Skeletal muscle satellite cell (primary cell): ENCODE results near the gene DOHH. TPM values are rescaled to one million over a fixed set of nuclear protein-coding genes. Genes with fewer than 3 reads are reported as not detected.

Source experiments
- H3K27me3 ChIP-seq: 2 replicates; pipeline ENCODE4 v1.7.0; 2013; ENCODE audit warnings: low read length; ENCODE audit not compliant: control insufficient read depth, insufficient read depth
- H3K36me3 ChIP-seq: 2 replicates; pipeline ENCODE4 v1.7.0; 2013; ENCODE audit warnings: mild to moderate bottlenecking, control low read depth, low read length; ENCODE audit not compliant: insufficient read depth
- H3K4me1 ChIP-seq: 2 replicates; pipeline ENCODE4 v1.7.0; 2013; ENCODE audit warnings: low read length; ENCODE audit not compliant: control insufficient read depth, insufficient read depth
- H3K4me2 ChIP-seq: 2 replicates; pipeline ENCODE4 v1.7.0; 2013; ENCODE audit warnings: mild to moderate bottlenecking, low read length
- H3K4me3 ChIP-seq: 2 replicates; pipeline ENCODE4 v1.7.0; 2013; ENCODE audit warnings: low read length
- H3K9ac ChIP-seq: 2 replicates; pipeline ENCODE4 v1.7.0; 2013; ENCODE audit warnings: mild to moderate bottlenecking, low read depth, low read length, moderate library complexity
- H3K9me3 ChIP-seq: replicated peaks from 2 replicates; pipeline ENCODE4 v1.7.0; 2013; ENCODE audit warnings: mild to moderate bottlenecking, control low read depth, low read length
- total RNA-seq: library from RNA; depleted of rRNA; stranded (reverse); fragments of >200 nt; gene quantifications from 2 replicates; pipeline ENCODE4 v1.2.3, GENCODE V29; 2012; rRNA removed

DOHH gene
- total RNA-seq, result 14.2 and 15.1 TPM in 2 replicates

GRCh38 chr19:3500429-3501101, at the start of gene DOHH:
Gene DOHH, minus strand, starts transcription at chr19:3500674. Its CDS starts 3,860 bp downstream, at chr19:3496814.
- H3K9ac ChIP-seq, result peak within 1 kb of the TSS; percentile 94
- peaks cover 7% of the 10 kb centered on the region for H3K4me1 ChIP-seq
- H3K9me3 ChIP-seq, result no peaks in the 10 kb centered on the region
- H3K36me3 ChIP-seq, result peaks cover 20% of the 10 kb centered on the region
- H3K4me3 ChIP-seq, result peak within 1 kb of the TSS; percentile 75
- peak within 1 kb of the TSS; percentile 89 for H3K4me2 ChIP-seq
- no peaks in the 10 kb centered on the region for H3K27me3 ChIP-seq

GRCh38 chr19:3549816-3550215, 49.3 kb upstream of the DOHH start:
- H3K27me3 ChIP-seq, result no peaks in the 10 kb centered on the region
- no peak overlapping the region for H3K4me3 ChIP-seq
- H3K36me3 ChIP-seq, result peaks cover 21% of the 10 kb centered on the region
- no peaks in the 10 kb centered on the region for H3K9me3 ChIP-seq
- no peak overlapping the region for H3K9ac ChIP-seq
- no peak overlapping the region for H3K4me2 ChIP-seq
- H3K4me1 ChIP-seq, result no peaks in the 10 kb centered on the region

- H3K9me3 ChIP-seq, result no peaks in the 10 kb centered on the region
- no peak overlapping the region for H3K9ac ChIP-seq
- no peak overlapping the region for H3K4me3 ChIP-seq
- no peaks in the 10 kb centered on the region for H3K4me1 ChIP-seq
- peaks cover 21% of the 10 kb centered on the region for H3K36me3 ChIP-seq
- no peak overlapping the region for H3K4me2 ChIP-seq
- no peaks in the 10 kb centered on the region for H3K27me3 ChIP-seq
These were observed 48.1 kb upstream of the DOHH start for GRCh38 chr19:3548606-3549005.

- Histone ChIP-seq H3K27me3 (no peaks in the 10 kb centered on the region), H3K9me3 (no peaks in the 10 kb centered on the region), H3K4me3 (no peak overlapping the region), H3K36me3 (peaks cover 21% of the 10 kb centered on the region), H3K9ac (no peak overlapping the region), H3K4me2 (no peak overlapping the region), H3K4me1 (no peaks in the 10 kb centered on the region)
These were observed 47.4 kb upstream of the DOHH start for GRCh38 chr19:3547767-3548282.

GRCh38 chr19:3547301-3547731, 46.8 kb upstream of the DOHH start:
- H3K4me3 ChIP-seq, result no peak overlapping the region
- H3K4me1 ChIP-seq, result no peaks in the 10 kb centered on the region
- no peak overlapping the region for H3K9ac ChIP-seq
- H3K4me2 ChIP-seq, result no peak overlapping the region
- H3K27me3 ChIP-seq, result no peaks in the 10 kb centered on the region
- no peaks in the 10 kb centered on the region for H3K9me3 ChIP-seq
- H3K36me3 ChIP-seq, result peaks cover 21% of the 10 kb centered on the region

GRCh38 chr19:3546119-3546518, 45.6 kb upstream of the DOHH start:
- Histone ChIP-seq H3K9me3 (no peaks in the 10 kb centered on the region), H3K4me3 (no peak overlapping the region), H3K9ac (no peak overlapping the region), H3K36me3 (peaks cover 21% of the 10 kb centered on the region), H3K27me3 (no peaks in the 10 kb centered on the region), H3K4me2 (no peak overlapping the region), H3K4me1 (no peaks in the 10 kb centered on the region)

- H3K9ac ChIP-seq, result no peak overlapping the region
- H3K4me2 ChIP-seq, result no peak overlapping the region
- no peaks in the 10 kb centered on the region for H3K4me1 ChIP-seq
- H3K4me3 ChIP-seq, result no peak overlapping the region
- H3K36me3 ChIP-seq, result peaks cover 21% of the 10 kb centered on the region
- no peaks in the 10 kb centered on the region for H3K9me3 ChIP-seq
- H3K27me3 ChIP-seq, result no peaks in the 10 kb centered on the region
These were observed 45.2 kb upstream of the DOHH start for GRCh38 chr19:3545669-3546034.

- Histone ChIP-seq H3K9ac (no peak overlapping the region), H3K4me2 (no peak overlapping the region)
These were observed 44.5 kb upstream of the DOHH start for GRCh38 chr19:3544742-3545668.

GRCh38 chr19:3544058-3544376, 43.5 kb upstream of the DOHH start:
- Histone ChIP-seq H3K36me3 (peaks cover 25% of the 10 kb centered on the region), H3K4me2 (no peak overlapping the region), H3K4me3 (no peak overlapping the region), H3K9me3 (no peaks in the 10 kb centered on the region), H3K4me1 (no peaks in the 10 kb centered on the region), H3K9ac (no peak overlapping the region), H3K27me3 (no peaks in the 10 kb centered on the region)

More at GRCh38 chr19:3544742-3545668, 44.5 kb upstream of the DOHH start:
- Histone ChIP-seq H3K27me3 (no peaks in the 10 kb centered on the region), H3K4me3 (no peak overlapping the region), H3K9me3 (no peaks in the 10 kb centered on the region), H3K4me1 (no peaks in the 10 kb centered on the region), H3K36me3 (peaks cover 21% of the 10 kb centered on the region)

- Histone ChIP-seq H3K9me3 (no peaks in the 10 kb centered on the region), H3K4me3 (no peak overlapping the region), H3K9ac (no peak overlapping the region), H3K4me1 (no peaks in the 10 kb centered on the region), H3K27me3 (no peaks in the 10 kb centered on the region), H3K4me2 (no peak overlapping the region), H3K36me3 (peaks cover 23% of the 10 kb centered on the region)
These were observed 42.9 kb upstream of the DOHH start for GRCh38 chr19:3543150-3544057.

GRCh38 chr19:3539756-3540118, 39.3 kb upstream of the DOHH start:
- no peaks in the 10 kb centered on the region for H3K27me3 ChIP-seq
- H3K9me3 ChIP-seq, result no peaks in the 10 kb centered on the region
- peaks cover 16% of the 10 kb centered on the region for H3K36me3 ChIP-seq
- H3K9ac ChIP-seq, result no peak overlapping the region
- H3K4me1 ChIP-seq, result peaks cover 5% of the 10 kb centered on the region
- no peak overlapping the region for H3K4me3 ChIP-seq
- H3K4me2 ChIP-seq, result no peak overlapping the region
